GM18909 (cell line): ENCODE data around the gene OR2A12.
"Not testable (repeated sequence)": the region's sequence is repeated elsewhere in the genome, so short reads cannot be mapped to it uniquely, and the experiment has no call there.

ENCODE experiments used
- ATAC-seq: cut with Tn5 transposase; IDR thresholded peaks from one replicate; pipeline ENCODE4 v1.9.1; 2021; ENCODE audit warnings: mild to moderate bottlenecking; ENCODE audit not compliant: unreplicated experiment, poor library complexity

OR2A12 gene

DNA sequence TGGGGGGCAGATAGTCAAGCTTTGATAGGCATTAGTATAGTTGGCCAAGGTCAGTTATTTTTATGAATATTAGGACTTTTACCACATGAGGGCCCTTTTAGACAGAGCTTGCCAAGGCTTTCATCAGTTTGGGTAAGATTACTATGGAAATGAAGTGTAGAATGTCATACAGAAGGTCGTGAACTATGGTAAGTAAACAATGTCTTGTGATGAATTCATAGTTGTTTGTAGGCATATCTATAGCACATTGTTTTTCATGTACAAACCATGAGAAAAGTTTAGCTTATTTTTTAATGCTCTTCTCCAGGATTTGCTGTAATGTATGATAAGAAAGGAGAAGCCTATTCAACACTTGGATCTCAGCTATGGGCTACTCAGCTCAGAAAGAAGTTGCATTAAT, 27.6 kb downstream of the OR2A12 start:
- no peak for ATAC-seq

DNA sequence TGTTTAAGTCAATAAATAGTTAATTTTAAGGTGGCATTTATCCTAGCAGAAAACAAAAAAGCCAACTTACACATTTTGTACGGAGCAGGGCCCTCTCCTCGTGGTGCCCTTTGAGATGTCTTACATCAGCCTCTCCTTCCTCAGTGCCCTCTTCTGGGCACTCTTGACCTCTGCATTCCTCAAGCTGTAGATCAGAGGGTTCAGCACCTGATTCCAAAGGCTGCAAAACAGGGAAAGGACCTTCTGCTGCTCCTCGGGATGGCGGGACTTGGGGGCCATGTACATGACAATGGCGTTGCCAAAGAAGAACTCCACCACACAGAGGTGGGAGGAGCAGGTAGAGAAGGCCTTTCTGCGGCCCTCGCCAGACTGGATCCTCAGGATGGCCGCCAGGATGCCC, 32.3 kb downstream of the OR2A12 start:
- ATAC-seq: no peak

DNA sequence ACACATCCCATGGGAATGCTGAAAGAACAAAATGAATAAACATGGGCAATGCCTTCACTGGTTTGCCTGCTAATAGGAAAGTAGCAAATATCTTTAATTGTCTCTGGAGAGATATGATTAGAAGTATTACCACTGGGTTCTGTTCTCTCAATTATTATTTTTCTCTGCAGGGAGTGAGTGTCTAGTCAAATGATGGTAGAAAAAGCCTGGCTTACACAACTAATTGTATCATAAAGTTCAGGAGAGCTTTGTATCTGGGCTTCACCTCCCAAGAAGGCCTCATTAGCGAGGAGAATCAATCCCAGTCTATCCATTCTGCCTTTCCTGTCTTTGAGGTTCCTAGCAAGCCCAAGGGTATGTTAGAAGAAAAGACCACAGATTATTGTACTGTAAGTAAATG, 36.8 kb downstream of the OR2A12 start, which contains the start of gene OR2A14:
TSS of gene OR2A14 (plus strand) at position 301 of the 400 bp plus-strand sequence. CDS start 5,937 bp downstream, outside the sequence.
- ATAC-seq: no peak

DNA sequence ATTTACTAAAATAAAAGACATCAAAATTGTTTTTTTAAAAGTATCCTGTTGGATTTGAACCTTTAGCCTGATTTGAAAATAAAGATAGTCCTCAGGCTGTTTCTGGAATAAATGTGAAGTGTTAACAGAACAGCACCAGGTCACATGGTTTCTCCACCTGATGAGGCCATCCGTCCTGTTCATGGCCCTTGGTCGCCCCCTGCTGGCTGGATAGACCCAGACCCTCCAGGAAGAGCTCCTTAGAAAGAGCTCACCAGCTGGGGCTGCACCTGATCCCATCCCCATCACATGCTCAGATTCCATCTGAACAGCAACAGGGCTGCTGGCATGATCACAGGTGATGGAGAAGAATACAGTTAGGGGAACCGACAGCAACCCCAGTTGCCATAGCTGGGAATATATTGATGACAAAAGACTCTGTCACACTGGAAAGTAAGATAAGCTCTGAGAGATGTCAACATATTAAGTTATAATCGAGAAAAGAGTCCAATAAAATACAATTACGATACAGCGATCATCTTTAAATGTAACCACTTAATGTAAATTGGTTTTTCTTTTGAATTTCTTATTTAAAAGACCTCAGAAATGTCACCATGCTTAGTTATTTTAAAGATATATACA, 41.7 kb downstream of the OR2A12 start:
- peak; percentile 100 for ATAC-seq

DNA sequence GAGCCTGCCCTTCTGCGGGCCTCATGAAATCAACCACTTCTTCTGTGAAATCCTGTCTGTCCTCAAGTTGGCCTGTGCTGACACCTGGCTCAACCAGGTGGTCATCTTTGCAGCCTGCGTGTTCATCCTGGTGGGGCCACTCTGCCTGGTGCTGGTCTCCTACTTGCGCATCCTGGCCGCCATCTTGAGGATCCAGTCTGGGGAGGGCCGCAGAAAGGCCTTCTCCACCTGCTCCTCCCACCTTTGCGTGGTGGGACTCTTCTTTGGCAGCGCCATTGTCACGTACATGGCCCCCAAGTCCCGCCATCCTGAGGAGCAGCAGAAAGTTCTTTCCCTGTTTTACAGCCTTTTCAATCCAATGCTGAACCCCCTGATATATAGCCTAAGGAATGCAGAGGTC, 43.5 kb downstream of the OR2A12 start:
- ATAC-seq: not testable (repeated sequence)

DNA sequence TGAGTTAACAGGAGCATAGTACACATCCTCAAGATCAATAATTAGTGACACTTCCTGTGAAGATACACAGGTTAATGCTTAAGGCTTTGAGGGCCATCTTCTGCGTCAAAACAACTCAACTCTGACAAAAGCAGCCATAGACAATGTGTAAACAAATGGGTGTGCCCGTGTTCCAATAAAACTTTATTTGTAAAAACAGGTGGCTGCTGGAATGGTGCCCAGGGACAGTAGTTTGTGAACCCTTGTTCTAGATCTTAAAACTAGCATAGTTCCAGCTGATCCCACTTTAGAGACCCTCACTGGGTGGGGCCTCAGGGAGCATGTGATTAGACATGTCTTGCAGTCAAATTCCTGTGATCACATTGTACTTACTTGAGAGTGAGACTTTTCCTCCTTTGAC, 44.7 kb downstream of the OR2A12 start:
- no peak for ATAC-seq

DNA sequence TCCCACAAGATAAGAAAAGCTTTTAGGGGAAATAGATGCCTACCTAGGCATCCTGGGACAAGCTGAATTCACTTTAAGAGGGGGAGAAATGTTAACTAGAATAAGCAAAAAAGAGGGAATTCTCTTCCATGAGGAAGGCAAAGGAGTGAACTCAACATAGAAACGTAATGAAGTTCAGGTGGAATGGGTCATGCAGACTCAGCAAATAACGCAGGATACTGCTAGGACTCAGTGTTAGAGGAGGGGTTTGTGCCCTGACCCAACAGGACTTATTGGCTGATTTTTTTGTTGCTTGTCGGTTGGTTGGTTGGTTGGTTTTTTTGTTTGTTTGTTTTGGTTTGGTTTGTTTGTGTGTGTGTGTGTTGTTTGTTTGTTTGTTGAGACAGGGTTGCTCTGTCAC, 46.2 kb downstream of the OR2A12 start:
- no peak for ATAC-seq

DNA sequence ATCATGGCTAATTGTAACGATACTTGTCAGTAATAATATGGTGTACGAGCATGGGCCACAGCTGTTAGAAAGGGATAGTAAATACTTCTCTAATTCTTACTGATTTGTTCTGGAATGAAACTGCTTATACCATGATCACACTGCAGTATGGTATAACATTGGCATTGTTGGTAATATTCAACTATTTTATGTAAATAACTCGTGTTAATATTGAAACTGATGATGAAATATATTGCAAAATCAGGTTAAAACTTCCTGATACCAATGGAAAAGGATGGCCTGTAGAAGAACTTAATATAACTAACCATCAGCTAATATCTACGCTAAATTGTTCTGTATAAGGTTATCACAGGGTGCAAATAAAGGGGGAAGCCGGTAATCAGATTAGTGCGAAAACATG, 47.2 kb downstream of the OR2A12 start:
- no peak for ATAC-seq

DNA sequence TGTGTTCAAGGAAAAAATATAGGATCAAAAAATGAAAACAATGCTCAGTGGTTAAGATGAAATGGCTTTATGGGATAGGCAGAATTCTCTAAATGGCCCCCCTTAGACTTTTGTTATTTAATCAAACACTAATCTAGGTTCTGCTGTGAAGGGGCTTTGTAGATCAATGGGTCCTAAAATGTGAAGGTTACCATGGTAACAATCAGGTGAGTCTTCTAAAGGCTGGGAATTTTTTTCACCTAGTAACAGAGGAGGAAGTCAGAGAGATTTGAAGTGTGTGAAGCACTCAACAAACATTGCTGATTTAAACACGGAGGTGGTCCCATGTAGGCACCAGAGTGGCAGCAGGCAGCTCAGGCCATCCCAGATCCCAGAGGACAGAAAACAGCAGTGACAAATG, 48.0 kb downstream of the OR2A12 start:
- ATAC-seq: no peak

DNA sequence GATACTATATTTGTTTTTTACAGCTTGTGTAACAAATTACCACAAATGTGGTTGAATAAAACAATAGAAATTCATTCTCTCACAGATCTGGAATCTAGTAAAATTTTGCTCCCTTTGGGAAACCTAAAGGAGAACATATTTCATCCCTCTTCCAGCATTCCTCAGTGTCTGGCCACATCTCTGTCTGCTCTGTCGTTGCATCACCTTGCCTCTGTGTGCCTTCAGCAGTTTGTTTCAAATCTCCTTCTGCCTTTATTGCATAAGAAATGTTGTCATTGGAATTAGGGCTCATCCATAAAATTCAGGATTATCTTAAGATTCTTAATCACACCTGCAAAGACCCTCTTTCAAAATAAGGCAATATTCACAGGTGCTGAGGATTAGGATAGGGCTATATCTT, 51.4 kb downstream of the OR2A12 start:
- no peak for ATAC-seq

DNA sequence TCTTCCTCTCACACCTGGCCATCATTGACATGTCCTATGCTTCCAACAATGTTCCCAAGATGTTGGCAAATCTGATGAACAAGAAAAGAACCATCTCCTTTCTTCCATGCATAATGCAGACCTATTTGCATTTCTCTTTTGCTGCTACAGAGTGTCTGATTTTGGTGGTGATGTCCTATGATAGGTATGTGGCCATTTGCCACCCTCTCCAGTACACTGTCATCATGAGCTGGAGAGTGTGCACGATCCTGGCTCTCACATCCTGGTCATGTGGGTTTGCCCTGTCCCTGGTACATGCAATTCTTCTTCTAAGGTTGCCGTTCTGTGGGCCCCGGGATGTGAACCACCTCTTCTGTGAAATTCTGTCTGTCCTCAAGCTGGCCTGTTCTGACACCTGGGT, 56.1 kb downstream of the OR2A12 start:
- no peak for ATAC-seq

DNA sequence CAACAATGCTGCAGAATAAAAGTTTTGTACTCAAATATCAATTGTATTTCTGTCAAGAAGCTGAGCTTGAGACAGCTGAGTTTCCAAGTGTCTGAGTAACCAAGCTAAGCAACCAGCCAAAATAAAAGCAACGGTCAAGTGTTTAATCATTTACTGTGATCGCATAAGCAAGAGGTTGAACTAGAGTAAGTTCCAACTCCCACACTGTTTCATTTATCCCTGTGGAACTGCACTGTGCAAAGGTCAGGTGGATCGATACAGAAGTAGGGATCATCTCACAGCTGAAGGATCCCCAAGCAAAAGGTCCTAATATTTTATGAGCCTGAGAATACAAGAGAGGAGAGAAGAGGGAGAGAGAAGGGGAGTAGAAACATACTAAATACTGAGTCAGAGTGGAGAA, 58.3 kb downstream of the OR2A12 start:
- ATAC-seq: no peak

DNA sequence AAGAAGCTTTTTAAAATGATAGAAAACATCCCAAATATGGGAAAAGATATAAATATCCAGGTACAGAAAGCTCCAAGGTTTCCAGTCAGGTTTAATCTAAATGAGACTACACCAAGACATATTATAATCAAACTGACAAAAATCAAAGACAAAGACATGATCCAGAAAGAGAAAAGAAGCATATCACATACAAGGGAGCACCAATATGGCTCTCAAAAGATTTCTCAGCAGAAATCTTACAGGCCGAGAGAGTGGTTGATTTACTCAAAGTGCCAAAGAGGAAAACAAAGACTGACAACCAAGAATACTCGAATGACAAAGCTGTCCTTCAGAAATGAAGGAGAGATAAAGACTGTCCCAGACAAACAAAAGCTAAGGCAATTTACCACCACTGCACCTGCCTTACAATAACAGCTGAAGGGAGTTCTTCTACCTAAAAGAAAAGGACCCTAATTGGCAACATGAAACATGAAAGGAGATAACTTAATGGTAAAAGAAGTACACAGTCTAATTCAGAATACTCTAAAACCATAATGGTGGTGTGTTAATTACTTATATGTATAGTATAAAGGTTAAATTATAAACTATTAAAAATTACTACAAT, 62.2 kb downstream of the OR2A12 start:
- ATAC-seq: no peak
